Common myeloid progenitor, CD34-positive (primary cell): ENCODE results near the gene KAT2B.
A peak's percentile ranks its signal among the peaks of the same experiment; 100 is the strongest.
"Not testable (repeated sequence)": the region's sequence is repeated elsewhere in the genome, so short reads cannot be mapped to it uniquely, and the experiment has no call there.

Experiments used
- CTCF ChIA-PET: fragments of 350-600 bp; sonication (Branson Sonifier 250); formaldehyde crosslinking; loops from one replicate; lab custom pipeline; 2021; ENCODE audit warnings: antibody characterized with exemption; lab: Charles Lee
- POLR2A ChIA-PET: fragments of 350-600 bp; sonication (Branson Sonifier 250); formaldehyde crosslinking; loops from one replicate; lab custom pipeline; 2021; ENCODE audit warnings: antibody characterized with exemption; lab: Charles Lee
- DNase-seq, 3 donors: peaks; one replicate each; pipeline versions ENCODE4 v3.0.0 to v3.0.0-alpha.2; 2013
- H3K27ac ChIP-seq, 2 experiments: 1 replicate in 1 of 2; 2 replicates in 1 of 2; pipeline ENCODE4 v1.7.0; 2013; ENCODE audit warnings: inconsistent platforms in 2 of 2, low read length in 2 of 2, mild to moderate bottlenecking in 2 of 2, low read depth in 1 of 2, moderate library complexity in 1 of 2; ENCODE audit not compliant: severe bottlenecking in 2 of 2, insufficient read depth in 1 of 2, poor library complexity in 1 of 2
- H3K27me3 ChIP-seq, 5 experiments: replicated peaks in 2 of 5; 1 replicate in 3 of 5; 2 replicates in 2 of 5; pipeline versions ENCODE4 v1.6.1 to v1.7.0; 2013; ENCODE audit warnings: low read length in 4 of 5, mild to moderate bottlenecking in 2 of 5, moderate library complexity in 2 of 5, inconsistent platforms in 1 of 5; ENCODE audit not compliant: insufficient read depth in 5 of 5, control insufficient read depth in 4 of 5
- H3K36me3 ChIP-seq, 4 experiments: 1 replicate in 2 of 4; 2 replicates in 2 of 4; pipeline versions ENCODE4 v1.6.1 to v1.7.0; 2013; ENCODE audit warnings: low read length in 3 of 4, control low read depth in 1 of 4, mild to moderate bottlenecking in 1 of 4; ENCODE audit not compliant: control insufficient read depth in 4 of 4, insufficient read depth in 4 of 4
- H3K4me1 ChIP-seq, 4 experiments: 1 replicate in 3 of 4; 2 replicates in 1 of 4; pipeline versions ENCODE4 v1.6.1 to v1.7.1; 2013; ENCODE audit warnings: low read length in 3 of 4, mild to moderate bottlenecking in 3 of 4, control low read depth in 1 of 4, inconsistent platforms in 1 of 4, moderate library complexity in 1 of 4; ENCODE audit not compliant: control insufficient read depth in 4 of 4, insufficient read depth in 4 of 4; ENCODE audit errors: control extremely low read depth in 1 of 4
- H3K4me3 ChIP-seq, 7 experiments: 1 replicate in 4 of 7; 2 replicates in 3 of 7; pipeline versions ENCODE4 v1.5.1 to v1.7.0; 2013; ENCODE audit warnings: mild to moderate bottlenecking in 7 of 7, low read length in 6 of 7, moderate library complexity in 6 of 7, inconsistent platforms in 2 of 7, low read depth in 2 of 7, control low read depth in 1 of 7; ENCODE audit not compliant: insufficient read depth in 4 of 7, control insufficient read depth in 1 of 7; ENCODE audit errors: extremely low read depth in 1 of 7
- H3K9me3 ChIP-seq, 5 experiments: 1 replicate in 4 of 5; 2 replicates in 1 of 5; pipeline versions ENCODE4 v1.6.1 to v1.7.1; 2013; ENCODE audit warnings: low read length in 4 of 5, mild to moderate bottlenecking in 2 of 5, inconsistent platforms in 1 of 5, low read depth in 1 of 5, moderate library complexity in 1 of 5; ENCODE audit not compliant: control insufficient read depth in 4 of 5, insufficient read depth in 2 of 5; ENCODE audit errors: control extremely low read depth in 1 of 5
- WGBS: methylation state at CpG from one replicate; pipeline ENCODE4 v1.1.5; 2013; ENCODE audit not compliant: insufficient coverage; 5-methylcytosine and 5-hydroxymethylcytosine counted together

KAT2B gene

DNA sequence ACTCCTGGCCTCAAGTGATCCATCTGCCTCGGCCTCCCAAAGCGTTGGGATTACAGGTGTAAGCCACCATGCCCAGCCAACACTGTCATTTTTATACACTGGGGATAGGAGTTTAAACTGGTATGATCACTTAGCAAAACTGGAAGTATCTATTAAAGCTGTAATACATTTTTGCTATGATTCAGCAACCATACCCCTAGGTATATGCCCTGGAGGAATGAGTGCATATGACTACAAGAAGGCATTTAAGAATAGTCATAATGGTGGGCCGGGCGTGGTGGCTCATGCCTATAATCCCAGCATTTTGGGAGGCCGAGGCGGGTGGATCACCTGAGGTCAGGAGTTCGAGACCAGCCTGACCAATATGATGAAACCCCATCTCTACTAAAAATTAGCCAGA is 8.3 kb upstream of the KAT2B start:
- WGBS = 94% methylated on average over 5 of the region's 7 CpGs

DNA sequence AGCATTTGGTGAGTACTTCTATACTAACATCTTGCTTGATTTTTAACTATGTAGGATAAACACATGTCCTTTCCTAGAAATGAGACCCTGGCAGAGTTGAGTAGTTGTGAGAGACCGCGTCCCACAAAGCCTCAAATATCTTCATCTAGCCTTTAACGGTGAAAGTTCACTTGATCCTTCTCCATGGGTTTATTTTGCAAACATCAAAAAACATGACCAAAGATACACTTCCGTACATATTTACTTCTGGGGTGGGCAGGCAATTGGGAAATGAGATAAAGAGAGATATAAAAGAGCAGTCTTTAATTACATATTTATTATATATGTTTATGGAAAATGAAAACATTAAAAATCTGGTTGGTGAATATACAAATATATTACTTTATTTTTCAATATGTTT is 5.2 kb upstream of the KAT2B start:
- Histone ChIP-seq H3K36me3 (no peaks in the 10 kb centered on the region), H3K27ac (no peak overlapping the region), H3K27me3 (no peaks in the 10 kb centered on the region), H3K4me1 (peaks cover 11 to 17% (median 13%) of the 10 kb centered on the region in 4 experiments), H3K9me3 (no peaks in the 10 kb centered on the region), H3K4me3 (no peak overlapping the region)
- ChIA-PET POLR2A (no interaction called here), CTCF (no interaction called here)
- no peak for DNase-seq
- no CpG with 5 or more reads among the region's 4 CpGs for WGBS

More for the DNA sequence above, 8.3 kb upstream of the KAT2B start:
- H3K9me3 ChIP-seq, DNase-seq, H3K27me3 ChIP-seq, H3K36me3 ChIP-seq, H3K27ac ChIP-seq, POLR2A ChIA-PET, H3K4me1 ChIP-seq, CTCF ChIA-PET, H3K4me3 ChIP-seq: not testable (repeated sequence)

DNA sequence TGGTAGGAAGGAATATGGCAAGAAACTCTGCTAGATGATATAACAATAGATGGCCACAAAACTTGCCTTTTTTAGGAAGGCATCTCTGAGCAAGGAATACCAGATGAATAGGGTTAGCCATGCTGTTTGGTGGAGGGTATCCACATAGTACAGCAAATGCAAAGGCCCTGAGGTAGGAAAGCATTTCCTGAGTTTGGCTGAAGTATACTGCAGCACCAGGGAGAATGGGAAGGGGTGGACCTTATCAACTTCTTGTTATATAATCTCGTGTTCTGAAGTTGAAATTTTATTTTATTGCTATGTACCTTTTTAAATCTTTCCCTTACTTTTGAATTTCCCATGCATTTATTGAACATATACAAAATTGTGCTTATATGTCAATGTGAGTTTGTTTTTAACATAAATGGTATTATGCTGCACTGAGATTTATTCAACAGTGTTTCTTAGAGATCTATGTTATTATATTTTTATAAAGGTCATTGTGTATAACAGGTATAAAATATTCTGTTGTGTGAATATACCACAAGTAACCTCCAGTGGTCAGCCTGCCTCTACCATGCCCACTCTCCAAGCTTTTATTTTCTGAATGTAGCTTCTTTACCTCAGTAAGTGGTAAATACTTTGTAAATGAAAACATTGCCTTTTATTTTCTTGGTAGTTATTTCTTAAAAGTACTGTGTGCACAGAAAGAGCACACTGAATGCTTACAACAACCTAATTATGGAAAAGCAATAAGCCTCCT is 2.8 kb upstream of the KAT2B start:
- no CpG with 5 or more reads among the region's 1 CpG for WGBS
- H3K27ac ChIP-seq = no peak overlapping the region
- CTCF ChIA-PET = no interaction called here

DNA sequence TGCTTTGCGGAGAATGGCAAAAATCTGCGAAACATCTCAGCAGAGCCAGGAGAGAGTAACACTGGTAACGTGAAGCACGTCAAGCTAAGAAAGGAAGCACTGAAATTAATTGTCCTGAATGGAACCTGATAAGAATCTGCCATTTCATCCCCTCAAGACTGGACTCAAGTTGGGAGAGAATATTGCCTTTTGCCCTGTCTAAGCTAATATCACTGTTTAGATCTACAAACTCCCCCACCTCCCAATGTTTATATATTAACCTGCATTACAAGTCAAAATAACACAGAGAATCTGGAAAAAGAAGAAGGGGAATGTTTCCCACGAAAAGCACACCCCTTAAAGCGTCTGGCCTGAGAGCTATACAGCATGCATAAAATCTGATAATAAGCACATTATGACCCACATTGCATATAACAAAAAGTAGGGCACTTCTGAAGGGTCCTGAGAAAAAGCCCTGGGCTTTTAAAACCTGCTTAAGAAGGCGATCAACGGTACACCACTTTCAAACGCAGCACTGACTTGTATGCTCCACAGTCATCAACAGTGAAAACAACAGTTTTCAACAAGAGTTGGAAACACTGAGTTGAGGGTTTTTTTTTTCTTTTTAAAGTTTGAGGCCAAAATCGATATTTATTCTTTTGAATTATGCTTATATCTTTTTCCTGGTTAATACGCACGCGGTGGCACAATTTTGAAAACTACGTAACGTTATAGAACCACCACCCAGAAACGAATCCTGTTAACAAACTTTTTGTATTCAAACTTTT is 1.4 kb upstream of the KAT2B start:
- peak; percentile 18 to 47 (median 38) for DNase-seq
- POLR2A ChIA-PET = interaction anchor here (0.6 kb wide), 1 partner anchor 69 kb away, joined by 4 read pairs; no protein-coding TSS in a partner anchor

More for the DNA sequence above, 2.8 kb upstream of the KAT2B start:
- no peaks in the 10 kb centered on the region for H3K27me3 ChIP-seq
- no peaks in the 10 kb centered on the region for H3K36me3 ChIP-seq
- POLR2A ChIA-PET = no interaction called here
- H3K4me1 ChIP-seq = peaks cover 16 to 31% (median 25%) of the 10 kb centered on the region in 4 experiments
- H3K4me3 ChIP-seq = no peak overlapping the region
- DNase-seq = no peak
- H3K9me3 ChIP-seq = no peaks in the 10 kb centered on the region

DNA sequence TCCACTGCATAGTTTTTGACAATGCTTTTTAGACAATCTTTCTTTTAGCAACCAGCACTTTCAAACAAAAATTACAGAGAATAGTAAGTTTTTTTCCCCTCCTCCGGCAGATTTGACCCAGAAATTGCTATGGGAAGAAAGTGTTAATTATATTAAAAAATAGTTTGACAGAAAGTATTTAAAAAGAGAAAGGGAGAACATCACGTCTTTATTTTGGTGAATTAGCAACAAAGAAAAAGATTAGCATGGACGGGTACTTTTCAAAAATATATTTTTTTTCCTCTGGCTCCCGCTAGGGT is 831 bp upstream of the KAT2B start:
- peak in 1 of 3 donors; percentile 24 for DNase-seq
- POLR2A ChIA-PET = interaction anchor here (0.6 kb wide), 1 partner anchor 69 kb away, joined by 4 read pairs; no protein-coding TSS in a partner anchor
- Histone ChIP-seq H3K36me3 (no peaks in the 10 kb centered on the region), H3K27me3 (no peaks in the 10 kb centered on the region), H3K27ac (peak overlapping the region; percentile 85 to 94), H3K4me3 (peak overlapping the region; percentile 65 to 99 (median 81)), H3K9me3 (no peaks in the 10 kb centered on the region), H3K4me1 (peaks cover 20 to 51% (median 40%) of the 10 kb centered on the region in 4 experiments)
- WGBS = 0% methylated on average over 1 of the region's 4 CpGs
- CTCF ChIA-PET = interaction anchor here (1.7 kb wide), 1 partner anchor 94 kb away, joined by 6 read pairs; no protein-coding TSS in a partner anchor

More for the DNA sequence above, 1.4 kb upstream of the KAT2B start:
- Histone ChIP-seq H3K27me3 (no peaks in the 10 kb centered on the region), H3K36me3 (no peaks in the 10 kb centered on the region), H3K27ac (peak overlapping the region; percentile 85 to 94), H3K4me3 (peak overlapping the region in 6 of 7 experiments; percentile 73 to 99 (median 82)), H3K4me1 (peaks cover 20 to 46% (median 38%) of the 10 kb centered on the region in 4 experiments), H3K9me3 (no peaks in the 10 kb centered on the region)
- 0% methylated on average over 4 of the region's 16 CpGs for WGBS
- CTCF ChIA-PET = interaction anchor here (0.8 to 1.2 kb wide), 3 partner anchors 14 to 114 kb away, joined by 4 to 9 read pairs (median 5); no protein-coding TSS in a partner anchor

DNA sequence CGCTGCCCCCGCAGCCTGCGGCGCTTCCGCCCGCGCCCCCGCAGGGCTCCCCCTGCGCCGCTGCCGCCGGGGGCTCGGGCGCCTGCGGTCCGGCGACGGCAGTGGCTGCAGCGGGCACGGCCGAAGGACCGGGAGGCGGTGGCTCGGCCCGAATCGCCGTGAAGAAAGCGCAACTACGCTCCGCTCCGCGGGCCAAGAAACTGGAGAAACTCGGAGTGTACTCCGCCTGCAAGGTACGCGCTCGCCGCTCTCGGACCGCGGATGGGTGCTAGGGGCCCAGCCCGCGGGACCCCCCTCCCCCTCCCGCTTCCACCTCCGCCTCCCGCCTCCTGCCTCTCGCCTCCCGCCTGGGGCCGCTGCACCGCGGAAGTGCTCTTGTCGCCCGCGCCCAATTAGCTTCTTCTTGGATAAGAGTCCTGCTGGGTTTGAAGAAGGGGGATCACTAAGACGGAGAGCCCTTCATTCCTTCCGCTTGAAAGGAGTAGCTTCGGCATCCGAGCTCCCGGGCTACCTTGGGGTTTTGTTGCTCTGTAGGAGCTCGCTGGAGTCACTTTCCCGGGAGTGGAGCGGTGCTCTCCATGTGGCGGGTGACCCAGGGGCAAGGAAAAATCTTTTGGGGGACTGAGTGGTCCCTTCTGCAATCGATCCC is 426 bp downstream of the KAT2B start:
- H3K27me3 ChIP-seq = no peaks in the 10 kb centered on the region
- peak overlapping the region; percentile 77 to 86 (median 82) for H3K4me3 ChIP-seq
- 0% methylated on average over 51 of the region's 64 CpGs for WGBS
- CTCF ChIA-PET = interaction anchor here (0.6 to 2.4 kb wide), 7 partner anchors 13 to 142 kb away, joined by 3 to 8 read pairs (median 3); no protein-coding TSS in a partner anchor
- no peaks in the 10 kb centered on the region for H3K36me3 ChIP-seq
- H3K4me1 ChIP-seq = peaks cover 20 to 52% (median 40%) of the 10 kb centered on the region in 4 experiments
- peak; percentile 73 to 87 (median 77) for DNase-seq
- no peaks in the 10 kb centered on the region for H3K9me3 ChIP-seq
- POLR2A ChIA-PET = interaction anchor here (0.8 kb wide), 1 partner anchor 66 kb away, joined by 3 read pairs; no protein-coding TSS in a partner anchor
- H3K27ac ChIP-seq = peak overlapping the region in 1 of 2 experiments; percentile 75
